SK-N-MC (cell line): ENCODE results near the gene TSPEAR.

Experiments used
- DNase-seq: peaks from one replicate; pipeline ENCODE4 v3.0.0-alpha.2; 2011; ENCODE audit warnings: low read depth, low spot score
- H3K27ac ChIP-seq: fragments of 200-600 bp; sonication (generic); 2 replicates; pipeline ENCODE4 v1.5.1; 2016; ENCODE audit warnings: mixed run types
- H3K36me3 ChIP-seq: fragments of 200-600 bp; sonication (generic); 2 replicates; pipeline ENCODE4 v1.6.1; 2017; ENCODE audit warnings: antibody characterized with exemption, low read length, mixed read lengths; ENCODE audit not compliant: insufficient read depth
- H3K4me3 ChIP-seq: fragments of 200-600 bp; sonication (generic); 2 replicates; pipeline ENCODE4 v1.5.1; 2016
- H3K9ac ChIP-seq: fragments of 200-600 bp; sonication (generic); 2 replicates; pipeline ENCODE4 v1.8.0; 2017; ENCODE audit warnings: mixed run types, mixed read lengths; ENCODE audit not compliant: insufficient read length
- H3K9me3 ChIP-seq: fragments of 200-600 bp; sonication (generic); 2 replicates; pipeline ENCODE4 v1.6.1; 2017; ENCODE audit warnings: low read depth, mild to moderate bottlenecking, antibody characterized with exemption, low read length, moderate library complexity, mixed read lengths
- EZH2 ChIP-seq: fragments of 200-600 bp; sonication (generic); IDR thresholded peaks from one replicate; pipeline ENCODE4 v1.6.1; 2017; ENCODE audit warnings: antibody characterized with exemption
- FOXP2 ChIP-seq: optimal IDR thresholded peaks from 2 replicates; pipeline ENCODE3; 2011; ENCODE audit warnings: mild to moderate bottlenecking, moderate library complexity; ENCODE audit not compliant: insufficient read depth; ENCODE audit errors: extremely low read length, control extremely low read depth
- POLR2AphosphoS5 ChIP-seq: IDR thresholded peaks from 2 replicates; pipeline ENCODE4 v1.6.1; 2012; ENCODE audit warnings: mild to moderate bottlenecking, low read depth, low read length, borderline replicate concordance

Gene TSPEAR

DNA sequence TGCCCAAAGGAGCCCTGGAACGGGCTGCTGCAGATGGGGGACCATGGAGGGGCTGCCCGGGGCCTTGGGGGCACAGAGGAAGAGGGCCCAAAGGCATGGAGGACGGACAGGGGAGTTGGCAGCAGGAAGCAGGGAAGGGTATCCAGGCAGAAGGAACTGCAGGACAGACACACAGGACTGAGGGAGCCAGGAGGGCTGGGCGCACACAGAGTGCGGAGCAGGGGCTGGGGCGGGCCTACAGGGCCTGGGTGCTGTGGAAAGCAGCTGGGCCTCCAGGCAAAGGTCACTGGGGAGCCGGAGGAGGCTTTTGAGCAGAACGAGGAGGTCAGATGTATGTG lies 199.5 kb downstream of the TSPEAR start:
- Histone ChIP-seq H3K9me3 (no peaks in the 10 kb centered on the region), H3K36me3 (no peaks in the 10 kb centered on the region)

DNA sequence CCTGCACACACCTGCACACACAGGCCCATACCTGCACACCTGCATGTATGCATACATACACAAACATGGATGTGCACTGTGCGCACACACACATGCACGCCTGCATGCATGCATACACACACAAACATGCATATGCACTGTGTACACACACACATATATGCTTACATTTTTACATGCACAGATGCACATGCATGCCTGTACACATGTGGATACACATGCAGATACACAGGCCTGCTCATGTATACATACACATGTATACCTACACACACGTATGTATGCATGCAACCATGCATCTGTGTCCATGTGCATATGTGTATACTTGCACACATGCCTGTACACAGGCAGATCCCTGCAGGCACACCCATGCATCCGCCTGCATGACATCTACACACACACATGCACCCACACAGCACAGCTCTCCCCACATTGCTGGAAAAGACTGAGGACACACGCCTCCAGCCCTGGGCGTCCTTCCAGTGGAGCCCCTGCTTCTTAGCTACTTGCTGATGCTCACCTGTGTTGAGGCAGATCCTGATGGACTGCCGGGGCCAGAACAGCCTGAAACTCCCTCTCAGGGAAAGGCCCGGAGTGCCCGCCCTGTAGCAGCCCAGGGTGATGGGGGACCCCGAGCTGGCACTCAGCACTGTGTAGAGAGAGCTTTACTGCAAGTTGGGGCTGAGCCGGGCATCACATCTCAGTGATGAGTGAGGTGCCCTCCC lies 200.0 kb downstream of the TSPEAR start:
- H3K4me3 ChIP-seq, result no peak overlapping the region
- TF ChIP-seq POLR2AphosphoS5, result no peak
- no peak for DNase-seq
- no peaks in the 10 kb centered on the region for H3K9me3 ChIP-seq
- H3K36me3 ChIP-seq, result no peaks in the 10 kb centered on the region
- no peak overlapping the region for H3K9ac ChIP-seq
- no peak overlapping the region for H3K27ac ChIP-seq

More for the DNA sequence above, 199.5 kb downstream of the TSPEAR start:
- Histone ChIP-seq H3K27ac (no peak overlapping the region), H3K4me3 (no peak overlapping the region), H3K9ac (no peak overlapping the region)
- DNase-seq, result no peak
- TF ChIP-seq POLR2AphosphoS5 (no peak), FOXP2 (no peak), EZH2 (no peak)

DNA sequence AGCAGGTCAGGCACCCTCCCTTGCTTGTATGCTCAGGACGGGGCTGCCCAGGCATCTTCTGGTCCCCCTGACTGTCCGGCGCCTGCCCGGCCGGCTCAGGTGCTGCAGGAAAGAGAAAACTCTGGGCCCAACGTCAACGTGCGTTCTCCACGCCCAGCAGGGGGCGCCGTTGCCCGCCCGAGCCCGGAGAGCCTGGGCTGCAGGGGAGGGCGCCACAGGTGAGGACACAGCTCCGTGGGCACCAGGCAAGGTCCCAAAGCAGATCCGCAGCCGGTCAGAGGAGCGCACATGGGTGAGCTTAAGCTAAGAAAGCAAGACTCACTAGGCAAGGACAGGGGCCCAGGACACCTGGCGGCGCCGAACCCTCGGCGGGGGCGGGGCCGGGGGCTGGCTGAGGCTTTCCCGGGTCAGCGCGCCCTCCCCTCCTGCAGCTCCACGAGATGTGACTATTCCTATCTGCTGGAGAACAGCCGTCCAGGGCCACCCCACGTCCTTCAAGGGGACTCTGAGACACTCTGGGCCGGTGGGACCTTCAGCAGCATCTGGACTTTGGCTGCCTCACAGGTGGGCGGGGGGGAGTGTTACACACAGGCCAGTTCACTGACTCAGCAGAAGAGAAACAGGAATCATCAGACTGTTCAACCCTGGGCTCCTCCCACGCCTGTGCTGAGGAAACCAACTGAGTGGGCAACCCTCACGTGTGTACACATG lies 200.7 kb downstream of the TSPEAR start:
- no peak overlapping the region for H3K4me3 ChIP-seq
- no peaks in the 10 kb centered on the region for H3K9me3 ChIP-seq
- H3K36me3 ChIP-seq, result no peaks in the 10 kb centered on the region
- TF ChIP-seq FOXP2, result no peak
- no peak for TF ChIP-seq EZH2
- no peak for TF ChIP-seq POLR2AphosphoS5
- DNase-seq, result no peak
- H3K9ac ChIP-seq, result no peak overlapping the region
- H3K27ac ChIP-seq, result no peak overlapping the region

DNA sequence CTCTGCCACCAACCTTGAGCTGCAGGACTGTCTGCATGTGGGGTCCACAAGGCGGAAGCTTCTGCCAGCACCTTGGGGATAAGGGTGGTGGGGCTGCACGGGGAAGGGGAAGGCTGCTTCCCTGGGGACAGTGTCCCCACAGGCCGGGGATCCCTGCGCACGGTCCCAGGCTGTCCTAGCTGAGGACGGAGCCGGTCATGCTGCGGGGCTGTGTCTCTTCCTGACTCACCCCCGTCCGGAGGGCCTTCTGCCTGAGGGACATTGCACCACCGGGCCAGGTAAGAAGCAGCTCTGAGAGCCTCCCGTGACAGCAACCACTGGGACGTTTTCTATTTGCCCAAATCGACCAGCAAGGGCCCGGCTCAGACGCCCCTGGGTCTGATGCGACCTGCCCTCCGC lies 201.3 kb downstream of the TSPEAR start:
- H3K4me3 ChIP-seq, result no peak overlapping the region

DNA sequence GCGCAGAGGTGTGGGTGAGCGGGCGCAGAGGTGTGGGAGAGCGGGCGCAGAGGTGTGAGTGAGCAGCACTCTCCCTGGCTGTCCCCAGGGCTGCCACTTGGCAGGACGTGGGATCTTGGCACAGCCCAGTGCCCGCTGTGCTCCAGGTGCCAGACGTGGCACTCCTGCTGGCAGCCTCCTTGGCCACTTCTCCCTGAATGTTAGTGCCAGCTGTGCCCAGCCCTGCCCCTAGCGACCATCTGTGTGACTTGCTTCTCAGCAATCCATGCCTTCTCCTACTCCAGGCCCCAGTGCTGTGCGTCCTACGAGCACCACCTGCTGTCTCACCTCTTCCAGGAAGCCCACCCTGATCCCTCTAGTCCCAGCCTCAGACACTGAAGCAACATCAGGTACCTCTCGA lies 201.8 kb downstream of the TSPEAR start:
- TF ChIP-seq EZH2, result no peak
- DNase-seq, result no peak
- no peak overlapping the region for H3K27ac ChIP-seq
- H3K9me3 ChIP-seq, result no peaks in the 10 kb centered on the region
- no peaks in the 10 kb centered on the region for H3K36me3 ChIP-seq
- H3K4me3 ChIP-seq, result no peak overlapping the region
- no peak overlapping the region for H3K9ac ChIP-seq

More for the DNA sequence above, 201.3 kb downstream of the TSPEAR start:
- TF ChIP-seq POLR2AphosphoS5, result no peak
- no peak for TF ChIP-seq EZH2
- TF ChIP-seq FOXP2, result no peak
- H3K9me3 ChIP-seq, result no peaks in the 10 kb centered on the region
- no peak overlapping the region for H3K9ac ChIP-seq
- H3K27ac ChIP-seq, result no peak overlapping the region
- no peaks in the 10 kb centered on the region for H3K36me3 ChIP-seq
- no peak for DNase-seq

DNA sequence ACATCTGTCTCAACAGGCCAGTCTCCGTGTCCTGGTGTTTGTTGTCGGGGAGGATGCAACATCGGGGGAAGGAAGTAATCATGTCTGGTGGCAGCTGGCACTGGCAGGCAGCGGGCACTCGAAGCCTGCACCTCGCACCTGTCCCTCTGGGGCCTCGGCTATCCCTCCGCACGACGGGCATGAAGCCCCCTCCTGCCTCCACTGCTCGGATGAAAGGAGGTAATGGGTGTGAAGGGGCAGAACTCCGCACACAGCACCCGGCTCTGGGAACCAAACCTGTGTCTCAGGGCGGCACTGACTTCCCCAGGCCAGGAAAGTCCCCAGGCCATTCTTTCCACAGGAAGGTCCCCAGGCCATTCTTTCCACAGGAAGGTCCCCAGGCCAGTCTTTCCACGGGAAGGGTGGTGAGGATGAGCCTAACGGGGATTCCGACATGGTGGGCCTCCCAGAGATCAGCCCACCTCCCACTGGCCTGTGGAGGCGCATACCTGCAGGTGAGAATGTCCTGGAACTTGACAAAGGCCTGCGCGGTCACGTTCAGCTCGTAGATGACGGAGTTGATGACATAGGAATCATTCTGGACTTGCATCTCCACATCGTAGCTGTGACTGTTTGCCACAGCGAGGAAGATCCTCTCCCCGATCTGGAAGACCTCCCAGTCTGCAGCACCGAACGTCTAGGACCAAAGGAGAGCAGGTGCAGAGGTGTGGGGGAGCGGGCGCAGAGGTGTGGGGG lies 202.5 kb downstream of the TSPEAR start:
- no peaks in the 10 kb centered on the region for H3K36me3 ChIP-seq
- TF ChIP-seq POLR2AphosphoS5, result no peak
- TF ChIP-seq EZH2, result no peak
- TF ChIP-seq FOXP2, result no peak
- no peak overlapping the region for H3K9ac ChIP-seq
- no peak for DNase-seq
- no peaks in the 10 kb centered on the region for H3K9me3 ChIP-seq
- no peak overlapping the region for H3K4me3 ChIP-seq
- H3K27ac ChIP-seq, result no peak overlapping the region

DNA sequence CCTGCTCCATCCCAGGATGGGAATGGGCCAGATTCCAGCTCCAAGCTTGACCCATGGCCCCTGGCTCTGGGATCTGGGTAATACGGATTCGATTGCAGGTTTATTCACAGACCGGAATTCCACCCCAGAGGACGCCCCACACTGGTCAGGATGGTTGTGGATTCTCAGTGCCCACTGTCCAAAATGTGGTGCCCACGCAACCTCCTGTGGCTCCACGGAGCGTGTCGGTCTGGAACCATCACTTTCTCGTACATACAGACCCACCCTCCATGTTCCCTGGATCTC lies 203.0 kb downstream of the TSPEAR start:
- TF ChIP-seq EZH2 (no peak), POLR2AphosphoS5 (no peak), FOXP2 (no peak)
- Histone ChIP-seq H3K9me3 (no peaks in the 10 kb centered on the region), H3K4me3 (no peak overlapping the region), H3K36me3 (no peaks in the 10 kb centered on the region), H3K27ac (no peak overlapping the region), H3K9ac (no peak overlapping the region)
- no peak for DNase-seq

DNA sequence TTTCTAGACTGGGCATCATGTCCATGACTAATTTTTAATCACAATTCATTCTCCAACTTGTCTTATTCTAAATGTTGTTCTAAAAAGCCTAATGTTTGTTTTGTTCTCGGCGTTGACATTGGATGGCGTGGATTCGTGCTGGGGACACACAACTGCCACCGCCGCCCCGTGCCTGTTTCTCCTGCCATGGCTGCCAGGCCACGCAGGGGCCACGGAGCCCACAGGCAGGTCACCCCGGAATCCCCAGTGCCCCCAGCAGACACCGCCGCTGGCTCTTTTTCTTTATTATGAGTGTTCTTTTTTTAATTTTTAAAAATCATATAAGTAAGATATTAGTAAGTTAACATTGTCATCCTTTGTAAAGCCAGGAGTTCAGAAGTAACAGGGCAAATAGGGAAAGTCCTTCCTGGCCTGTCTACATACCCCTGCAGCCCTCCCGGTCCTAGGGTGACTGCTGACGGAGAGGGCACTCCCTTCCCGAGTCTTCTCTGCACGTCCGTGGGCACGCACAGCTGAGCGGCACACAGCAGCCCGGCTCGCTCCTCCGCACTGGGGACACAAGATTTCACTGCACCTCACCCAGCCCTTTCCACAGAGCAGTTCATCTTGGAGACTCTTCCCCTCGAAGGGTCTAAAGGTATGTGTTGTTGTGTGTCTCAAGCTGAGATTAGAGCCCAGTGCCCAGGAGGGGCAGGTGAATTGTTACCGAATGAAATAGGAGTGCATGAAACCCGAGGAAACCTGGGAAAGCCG lies 203.5 kb downstream of the TSPEAR start:
- H3K27ac ChIP-seq, result no peak overlapping the region
- DNase-seq, result no peak
- H3K9me3 ChIP-seq, result no peaks in the 10 kb centered on the region
- no peaks in the 10 kb centered on the region for H3K36me3 ChIP-seq
- no peak overlapping the region for H3K4me3 ChIP-seq
- TF ChIP-seq EZH2 (no peak), FOXP2 (no peak), POLR2AphosphoS5 (no peak)
- no peak overlapping the region for H3K9ac ChIP-seq
